Stimulated activated naive CD8-positive, alpha-beta T cell treated with anti-CD3 and anti-CD28 coated beads, Interleukin-15, amount 100 ng/mL, for 72 hours (primary cell): ENCODE results near the gene MPRIP.

Experiments
- ATAC-seq: fragments of 150-1000 bp; cut with Tn5 transposase; 2 replicates; pipeline ENCODE4 v1.10.0; 2021; ENCODE audit warnings: mild to moderate bottlenecking, moderate library complexity
- DNase-seq, 2 donors: peaks; one replicate each; pipeline ENCODE4 v3.0.0; 2021 to 2022
- H3K27ac Mint-ChIP-seq, 2 donors: one replicate each; pipeline ENCODE4 v1.8.0; 2022; ENCODE audit warnings: mild to moderate bottlenecking in 2 of 2, mixed read lengths in 2 of 2, moderate library complexity in 2 of 2
- H3K27me3 Mint-ChIP-seq: one replicate; pipeline ENCODE4 v1.8.0; 2022; ENCODE audit warnings: mixed read lengths
- H3K4me1 Mint-ChIP-seq: one replicate; pipeline ENCODE4 v1.8.0; 2022; ENCODE audit warnings: mild to moderate bottlenecking, mixed read lengths
- H3K4me3 Mint-ChIP-seq, 2 donors: one replicate each; pipeline ENCODE4 v1.8.0; 2022; ENCODE audit warnings: mild to moderate bottlenecking in 2 of 2, mixed read lengths in 2 of 2, moderate library complexity in 1 of 2
- H3K9me3 Mint-ChIP-seq, 2 donors: one replicate each; pipeline ENCODE4 v1.8.0; 2022; ENCODE audit warnings: mixed read lengths in 2 of 2

The MPRIP gene

DNA sequence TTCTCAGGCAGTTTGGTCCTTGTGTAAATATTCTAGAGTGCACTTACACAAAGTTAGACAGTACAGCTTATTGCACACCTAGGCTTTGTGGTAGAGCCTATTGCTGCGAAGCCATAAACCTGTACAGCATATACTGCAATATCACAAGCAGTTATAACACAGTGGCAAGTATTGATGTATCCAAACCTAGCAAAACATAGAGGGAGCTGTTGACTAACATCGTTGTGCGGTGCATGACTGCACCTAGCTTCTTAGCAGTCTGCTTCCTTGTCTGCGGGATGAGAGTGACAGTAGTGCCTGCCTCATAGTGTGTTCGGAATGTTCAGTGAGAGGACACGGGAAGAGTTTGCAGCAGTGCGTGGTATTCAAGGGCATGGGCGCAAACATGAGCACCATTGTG lies 78.9 kb downstream of the MPRIP start:
- no peaks in the 10 kb centered on the region for H3K27me3 Mint-ChIP-seq
- H3K27ac Mint-ChIP-seq: peak overlapping the region in 1 of 2 donors; percentile 49
- peaks cover 87% of the 10 kb centered on the region for H3K4me1 Mint-ChIP-seq
- ATAC-seq: no peak
- no peak overlapping the region for H3K4me3 Mint-ChIP-seq
- DNase-seq: no peak
- H3K9me3 Mint-ChIP-seq: no peaks in the 10 kb centered on the region

DNA sequence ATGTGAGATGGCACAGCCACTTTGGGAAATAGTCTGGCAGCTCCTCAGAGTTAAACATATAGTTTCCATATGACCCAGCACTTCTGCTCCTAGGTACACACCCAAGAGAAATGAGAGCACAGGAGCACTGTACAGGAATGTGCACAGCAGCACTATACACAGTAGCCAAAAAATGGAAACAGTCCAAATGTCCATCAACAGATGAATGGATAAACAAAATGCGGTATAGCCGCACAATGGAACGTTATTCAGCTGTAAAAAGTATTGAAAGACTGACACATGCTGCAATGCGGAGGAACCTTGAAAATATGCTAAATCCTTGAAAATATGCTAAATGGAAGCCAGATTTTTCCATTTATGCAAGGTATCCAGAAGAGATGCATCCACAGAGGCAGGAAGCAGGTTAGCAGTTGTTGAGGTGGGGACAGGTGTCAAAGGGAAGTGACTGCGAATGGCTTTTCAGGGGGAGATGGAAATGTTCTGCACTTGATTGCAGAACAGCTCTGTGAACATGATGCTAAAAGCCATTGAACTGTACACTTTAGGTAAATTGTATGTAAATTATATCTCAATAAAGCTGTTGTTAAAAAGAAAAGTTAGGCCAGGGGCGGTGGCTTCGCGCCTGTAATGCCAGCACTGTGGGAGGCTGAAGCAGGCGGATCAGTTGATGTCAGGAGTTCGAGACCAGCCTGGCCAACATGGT lies 80.7 kb downstream of the MPRIP start:
- H3K27ac Mint-ChIP-seq: no peak overlapping the region
- ATAC-seq (no peak), DNase-seq (no peak)
- H3K9me3 Mint-ChIP-seq: no peaks in the 10 kb centered on the region
- no peak overlapping the region for H3K4me3 Mint-ChIP-seq
- H3K27me3 Mint-ChIP-seq: no peaks in the 10 kb centered on the region
- peaks cover 83% of the 10 kb centered on the region for H3K4me1 Mint-ChIP-seq

DNA sequence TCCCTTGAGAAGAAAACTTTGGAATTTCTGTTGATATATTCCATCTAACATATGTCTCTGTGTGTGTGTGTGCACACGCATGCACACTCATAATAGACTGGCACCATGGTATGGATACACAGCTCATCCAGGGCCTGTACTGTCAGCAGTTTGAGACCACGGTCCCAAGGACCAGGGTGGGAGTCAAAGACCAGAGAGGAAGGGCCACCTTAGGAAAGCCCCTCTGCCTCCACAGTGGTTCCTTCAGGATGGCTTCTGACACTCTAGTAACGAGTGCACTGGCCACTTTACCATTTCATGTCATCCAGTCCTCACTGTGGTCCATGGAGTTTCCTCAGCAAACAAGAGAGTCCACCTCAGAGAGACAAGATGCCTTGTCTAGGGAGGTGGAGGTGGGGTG lies 82.1 kb downstream of the MPRIP start:
- H3K9me3 Mint-ChIP-seq: no peaks in the 10 kb centered on the region
- peaks cover 69% of the 10 kb centered on the region for H3K4me1 Mint-ChIP-seq
- H3K4me3 Mint-ChIP-seq: peak overlapping the region in 1 of 2 donors; percentile 1
- ATAC-seq (no peak), DNase-seq (no peak)
- no peaks in the 10 kb centered on the region for H3K27me3 Mint-ChIP-seq
- H3K27ac Mint-ChIP-seq: no peak overlapping the region

DNA sequence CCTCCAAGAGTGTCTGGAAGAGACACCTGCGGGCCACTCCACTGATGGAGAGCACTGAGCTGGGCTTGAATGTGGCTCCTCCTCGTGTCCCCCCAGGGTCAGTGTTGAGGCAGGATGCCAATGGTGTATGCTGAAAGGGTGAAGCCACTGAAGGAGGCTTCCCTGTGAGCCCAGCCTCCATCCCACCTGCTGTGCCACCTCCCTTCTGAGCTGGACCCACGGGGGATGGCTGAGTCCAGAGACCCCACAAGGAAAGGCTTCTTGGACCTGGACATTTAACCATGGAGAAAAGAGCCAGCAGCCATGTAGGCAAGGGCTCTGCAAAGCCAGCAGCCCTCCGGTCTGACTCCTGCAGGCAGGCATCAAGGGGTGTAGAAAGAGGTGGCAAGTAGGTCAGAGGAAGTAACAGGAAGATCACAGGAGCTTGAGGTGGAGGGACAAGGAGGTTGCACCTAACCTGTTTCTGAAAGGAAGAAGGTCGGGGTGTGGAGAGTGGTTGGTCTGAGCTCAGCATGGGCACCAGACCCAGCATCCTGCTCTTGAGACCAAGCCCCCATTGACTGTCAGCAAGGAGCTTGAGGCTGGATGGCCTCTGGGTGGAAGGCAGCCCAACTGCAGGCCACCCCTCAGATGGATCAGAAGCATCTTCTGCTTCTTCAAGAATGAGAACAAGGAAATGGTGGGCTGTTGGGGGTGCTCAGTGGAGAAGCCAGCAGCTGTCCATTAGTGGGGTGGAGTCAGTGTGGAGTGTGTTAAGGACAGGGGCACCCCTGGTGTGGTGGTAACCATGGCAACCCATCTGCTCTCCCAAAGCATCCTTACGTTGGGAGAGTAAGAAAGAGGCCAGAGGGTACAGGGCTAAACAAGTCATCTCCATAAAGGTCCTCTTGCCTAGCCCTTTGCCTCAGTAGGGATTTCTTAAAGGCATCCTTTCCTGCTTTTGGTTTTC lies 83.2 kb downstream of the MPRIP start:
- peak; percentile 57 for ATAC-seq
- H3K4me1 Mint-ChIP-seq: peaks cover 58% of the 10 kb centered on the region
- DNase-seq: no peak

DNA sequence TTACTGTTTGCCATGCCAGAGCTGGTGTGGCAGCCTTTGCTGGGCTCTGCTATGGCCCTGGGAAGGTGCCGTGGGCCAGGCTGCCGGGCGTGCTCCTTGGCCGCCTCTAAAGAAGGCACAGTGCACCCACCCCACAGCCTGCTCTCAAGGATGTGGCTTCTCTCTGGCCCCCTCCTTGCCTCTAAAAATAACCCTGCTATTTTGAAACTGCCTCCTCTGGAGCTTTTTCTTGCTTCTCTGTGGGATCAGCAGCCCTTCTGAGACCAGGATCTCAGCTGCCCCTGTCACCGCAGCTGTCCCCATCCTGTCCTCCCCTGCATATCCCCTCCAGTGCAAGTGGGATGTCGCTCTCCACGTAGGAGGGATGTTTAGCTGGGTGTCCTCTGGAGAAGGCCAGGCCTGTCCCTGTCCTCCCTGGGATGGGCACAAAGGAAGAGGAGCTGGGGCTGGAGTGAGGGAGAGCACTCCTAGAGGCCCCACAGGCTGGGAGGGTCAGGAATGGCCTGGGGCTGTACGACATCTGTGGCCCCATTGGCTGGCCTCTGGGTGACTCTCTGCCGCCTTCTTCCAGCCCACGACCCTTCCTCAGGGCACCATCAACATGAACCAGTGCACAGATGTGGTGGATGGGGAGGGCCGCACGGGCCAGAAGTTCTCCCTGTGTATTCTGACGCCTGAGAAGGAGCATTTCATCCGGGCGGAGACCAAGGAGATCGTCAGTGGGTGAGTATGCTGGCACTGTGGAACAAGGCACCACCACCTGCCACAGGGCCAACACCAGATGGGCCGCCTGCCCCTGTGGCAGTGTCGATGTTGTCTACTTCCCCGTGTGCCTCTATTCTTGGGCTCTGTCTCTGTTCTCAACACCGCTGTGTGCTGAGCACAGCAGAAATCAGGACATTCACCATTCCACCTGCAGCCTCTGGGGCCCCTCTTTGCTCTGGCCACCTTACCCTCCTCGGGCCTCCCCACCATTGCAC lies 84.2 kb downstream of the MPRIP start:
- Mint-ChIP-seq H3K27ac (peak overlapping the region; percentile 69 to 87), H3K4me3 (peak overlapping the region in 1 of 2 donors; percentile 43), H3K4me1 (peaks cover 48% of the 10 kb centered on the region), H3K27me3 (no peaks in the 10 kb centered on the region), H3K9me3 (no peaks in the 10 kb centered on the region)
- DNase-seq (no peak), ATAC-seq (peak; percentile 45)

More for the DNA sequence above, 83.2 kb downstream of the MPRIP start:
- Mint-ChIP-seq H3K27ac (peak overlapping the region in 1 of 2 donors; percentile 51), H3K9me3 (no peaks in the 10 kb centered on the region), H3K27me3 (no peaks in the 10 kb centered on the region), H3K4me3 (peak overlapping the region in 1 of 2 donors; percentile 52)

DNA sequence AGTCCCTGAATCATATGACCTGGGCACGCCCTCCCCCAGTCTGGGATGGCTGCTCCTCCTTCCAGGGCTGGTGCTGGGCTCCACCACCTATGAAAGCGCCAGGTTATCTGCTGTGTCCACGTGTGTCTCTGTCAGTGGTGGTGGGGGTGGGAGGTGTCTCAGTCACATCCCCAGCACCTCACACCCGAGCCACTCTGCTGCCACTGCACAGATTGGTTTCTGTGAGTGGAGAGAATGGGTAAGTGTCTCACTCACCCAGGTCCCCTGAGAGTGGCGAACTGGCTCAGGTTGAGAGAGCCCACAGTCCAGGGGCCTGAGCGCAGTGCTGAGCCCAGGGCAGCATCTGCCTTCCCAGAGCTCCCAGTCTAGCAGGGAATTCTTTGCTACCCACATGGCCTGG lies 84.9 kb downstream of the MPRIP start:
- Mint-ChIP-seq H3K9me3 (no peaks in the 10 kb centered on the region), H3K4me1 (peaks cover 42% of the 10 kb centered on the region), H3K4me3 (peak overlapping the region in 1 of 2 donors; percentile 18), H3K27me3 (no peaks in the 10 kb centered on the region), H3K27ac (peak overlapping the region in 1 of 2 donors; percentile 81)
- DNase-seq (no peak), ATAC-seq (no peak)

DNA sequence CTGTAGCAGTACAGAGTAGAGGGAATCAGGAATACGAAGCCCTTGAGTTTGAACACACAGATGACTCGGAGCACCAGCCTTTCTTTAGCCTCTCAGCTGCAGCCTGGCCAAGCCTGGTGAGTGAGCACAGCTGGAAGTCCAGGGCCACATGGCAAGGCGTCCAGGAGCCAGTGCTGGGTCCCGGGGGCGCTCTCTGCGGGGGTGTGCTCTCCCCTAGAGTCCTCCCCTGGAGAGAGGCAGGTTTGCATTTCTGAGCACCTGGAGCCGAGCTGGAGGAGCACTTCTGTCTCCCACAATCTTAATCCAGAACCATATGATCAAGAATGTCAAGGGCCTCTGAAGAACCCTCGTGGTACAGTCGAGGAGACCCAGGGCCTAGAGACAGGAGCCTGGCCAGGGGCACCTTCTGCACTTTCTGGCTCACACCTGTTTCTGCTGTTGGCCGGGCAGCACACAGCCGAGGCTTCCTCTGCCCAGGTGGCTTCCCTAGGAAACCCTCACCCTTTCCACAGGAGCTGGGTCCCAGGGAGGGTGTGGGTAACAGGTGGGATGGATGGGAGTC lies 85.6 kb downstream of the MPRIP start:
- no peaks in the 10 kb centered on the region for H3K9me3 Mint-ChIP-seq
- no peak overlapping the region for H3K27ac Mint-ChIP-seq
- no peak overlapping the region for H3K4me3 Mint-ChIP-seq
- ATAC-seq (no peak), DNase-seq (no peak)
- H3K4me1 Mint-ChIP-seq: peaks cover 41% of the 10 kb centered on the region
- no peaks in the 10 kb centered on the region for H3K27me3 Mint-ChIP-seq

DNA sequence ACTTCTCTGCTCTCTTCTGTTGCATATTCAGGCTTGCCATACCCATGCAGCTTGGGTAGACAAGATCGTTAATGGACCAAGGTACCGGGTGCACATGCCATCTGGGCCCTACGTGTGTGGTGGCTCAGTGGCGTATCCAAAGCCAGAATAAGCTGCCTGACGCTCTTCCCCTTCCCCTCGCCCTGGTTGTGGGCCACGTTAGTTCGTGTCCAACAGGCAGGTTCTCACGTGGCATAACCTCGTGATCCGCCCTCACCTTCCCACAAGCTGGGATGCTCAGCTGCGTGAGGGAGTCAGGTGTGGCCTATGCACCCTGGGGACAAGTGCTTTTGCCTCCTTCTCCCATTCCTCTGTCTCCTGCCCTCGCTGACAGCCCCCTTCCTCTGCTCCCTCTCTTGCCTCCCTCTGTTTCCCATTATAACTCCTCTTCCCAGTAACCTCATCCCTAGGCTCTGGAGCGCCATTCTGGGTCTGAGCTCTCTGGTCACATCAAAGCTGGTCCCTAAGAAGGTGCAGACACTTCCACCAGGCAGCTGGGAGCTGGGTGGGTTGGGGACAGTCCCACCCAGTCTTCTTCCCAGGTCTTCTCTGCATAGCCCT lies 86.3 kb downstream of the MPRIP start:
- ATAC-seq: no peak
- Mint-ChIP-seq H3K4me1 (peaks cover 36% of the 10 kb centered on the region), H3K27me3 (no peaks in the 10 kb centered on the region), H3K9me3 (no peaks in the 10 kb centered on the region), H3K4me3 (no peak overlapping the region), H3K27ac (peak overlapping the region; percentile 10 to 71)
- DNase-seq: no peak

DNA sequence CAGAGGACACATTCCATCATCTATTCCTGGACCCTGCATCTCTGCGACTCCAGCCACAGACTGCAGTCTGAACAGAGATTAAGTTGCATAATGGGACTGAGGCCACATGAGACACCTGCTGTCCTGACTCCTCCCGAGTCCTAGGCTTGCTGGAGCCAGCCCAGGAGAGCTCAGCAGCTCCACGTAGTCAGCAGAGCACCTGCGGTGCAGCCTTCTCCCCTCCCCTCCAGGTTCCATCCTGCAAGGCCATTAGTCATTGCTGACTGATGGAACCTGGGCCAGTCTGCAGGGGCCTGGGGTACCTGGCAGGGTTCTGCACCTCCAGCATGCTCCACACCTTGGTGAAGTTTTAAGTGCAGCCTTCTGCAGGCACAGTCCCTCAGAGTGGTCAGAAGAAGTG lies 87.2 kb downstream of the MPRIP start:
- Mint-ChIP-seq H3K4me1 (peaks cover 29% of the 10 kb centered on the region), H3K4me3 (no peak overlapping the region), H3K27ac (no peak overlapping the region), H3K27me3 (no peaks in the 10 kb centered on the region), H3K9me3 (no peaks in the 10 kb centered on the region)
- DNase-seq (no peak), ATAC-seq (no peak)

DNA sequence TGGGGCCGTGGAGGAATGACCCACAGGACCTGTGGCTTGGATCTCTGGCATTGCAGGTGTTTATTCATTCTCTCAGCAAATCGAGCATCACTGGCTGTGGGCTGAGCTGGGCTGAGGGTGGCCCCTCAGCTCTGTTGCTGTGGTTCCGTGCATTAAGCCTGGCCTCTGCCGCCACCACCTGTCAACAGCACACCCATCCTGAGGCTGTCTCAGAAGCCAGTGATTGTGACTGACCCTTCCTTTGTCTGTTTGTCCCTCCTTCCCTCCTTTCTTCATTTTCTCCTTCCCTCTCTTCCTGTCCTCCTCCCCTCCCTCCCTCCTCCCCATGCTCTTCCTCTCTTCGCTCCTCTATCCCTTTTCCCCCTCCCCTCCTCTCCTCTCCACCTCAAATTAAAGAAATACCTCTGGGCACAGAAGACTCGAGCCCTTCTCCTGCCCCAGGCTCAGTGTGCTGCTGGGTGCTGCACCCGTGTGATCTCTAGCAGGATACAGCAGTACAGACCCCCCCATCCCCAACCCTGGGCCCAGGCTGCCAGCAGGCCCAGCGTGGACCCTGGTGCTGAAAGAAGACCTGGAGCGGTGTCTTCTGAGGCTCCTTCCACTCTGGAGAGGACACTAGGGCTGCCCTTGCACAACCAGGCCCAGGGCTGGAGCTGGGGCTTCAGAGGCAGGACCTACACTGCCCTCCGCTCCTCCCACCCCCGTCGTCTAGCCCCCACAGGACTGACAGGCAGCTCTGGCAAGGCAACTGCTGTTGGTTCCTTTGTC lies 88.0 kb downstream of the MPRIP start:
- H3K27me3 Mint-ChIP-seq: no peaks in the 10 kb centered on the region
- no peaks in the 10 kb centered on the region for H3K9me3 Mint-ChIP-seq
- H3K4me3 Mint-ChIP-seq: no peak overlapping the region
- H3K4me1 Mint-ChIP-seq: peaks cover 21% of the 10 kb centered on the region
- peak overlapping the region; percentile 23 to 59 for H3K27ac Mint-ChIP-seq
- DNase-seq (no peak), ATAC-seq (no peak)

DNA sequence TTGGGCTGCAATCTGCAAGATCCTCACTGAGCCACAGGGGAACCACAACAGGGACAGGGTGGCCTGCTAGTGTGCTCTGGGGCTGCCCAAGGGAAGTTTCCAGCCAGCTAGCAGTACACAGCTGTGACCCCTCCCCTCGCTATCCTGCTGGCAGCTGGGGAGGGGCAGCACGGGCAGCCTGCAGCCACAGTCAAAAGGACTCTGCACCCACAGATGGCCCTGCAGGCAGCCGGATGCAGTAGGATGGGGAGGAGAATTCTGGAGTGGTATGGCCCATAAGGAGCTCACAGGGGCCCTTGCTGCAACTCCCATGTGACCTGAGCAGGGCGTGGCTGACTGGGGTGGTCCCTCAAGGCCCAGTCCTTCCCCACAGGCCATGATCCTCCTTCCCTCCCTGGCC lies 89.6 kb downstream of the MPRIP start:
- peaks cover 5% of the 10 kb centered on the region for H3K4me1 Mint-ChIP-seq
- no peak for ATAC-seq
- DNase-seq: no peak
- H3K27ac Mint-ChIP-seq: no peak overlapping the region
- H3K9me3 Mint-ChIP-seq: no peaks in the 10 kb centered on the region
- no peak overlapping the region for H3K4me3 Mint-ChIP-seq
- no peaks in the 10 kb centered on the region for H3K27me3 Mint-ChIP-seq

DNA sequence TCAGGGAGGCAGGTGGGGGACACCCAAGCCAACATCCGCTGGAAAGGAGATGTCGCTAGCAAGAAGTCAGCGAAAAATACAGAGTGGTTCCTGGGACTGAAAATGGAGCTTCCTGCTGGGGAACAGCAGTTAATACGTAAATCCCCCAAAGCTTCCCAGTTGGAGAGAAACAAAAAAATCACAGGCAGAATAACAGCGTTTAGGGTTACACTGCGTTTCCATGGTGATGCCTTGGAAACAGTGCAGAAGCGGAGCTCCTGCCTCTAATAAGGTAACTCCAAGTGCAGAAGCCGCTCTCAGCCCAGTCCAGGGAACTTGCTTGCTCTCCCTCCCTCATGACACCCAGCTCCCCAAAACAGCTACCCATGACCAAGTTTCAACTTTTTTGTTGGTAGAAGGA lies 90.5 kb downstream of the MPRIP start:
- Mint-ChIP-seq H3K4me3 (no peak overlapping the region), H3K4me1 (no peaks in the 10 kb centered on the region), H3K9me3 (no peaks in the 10 kb centered on the region), H3K27me3 (no peaks in the 10 kb centered on the region), H3K27ac (no peak overlapping the region)
- ATAC-seq (no peak), DNase-seq (no peak)

DNA sequence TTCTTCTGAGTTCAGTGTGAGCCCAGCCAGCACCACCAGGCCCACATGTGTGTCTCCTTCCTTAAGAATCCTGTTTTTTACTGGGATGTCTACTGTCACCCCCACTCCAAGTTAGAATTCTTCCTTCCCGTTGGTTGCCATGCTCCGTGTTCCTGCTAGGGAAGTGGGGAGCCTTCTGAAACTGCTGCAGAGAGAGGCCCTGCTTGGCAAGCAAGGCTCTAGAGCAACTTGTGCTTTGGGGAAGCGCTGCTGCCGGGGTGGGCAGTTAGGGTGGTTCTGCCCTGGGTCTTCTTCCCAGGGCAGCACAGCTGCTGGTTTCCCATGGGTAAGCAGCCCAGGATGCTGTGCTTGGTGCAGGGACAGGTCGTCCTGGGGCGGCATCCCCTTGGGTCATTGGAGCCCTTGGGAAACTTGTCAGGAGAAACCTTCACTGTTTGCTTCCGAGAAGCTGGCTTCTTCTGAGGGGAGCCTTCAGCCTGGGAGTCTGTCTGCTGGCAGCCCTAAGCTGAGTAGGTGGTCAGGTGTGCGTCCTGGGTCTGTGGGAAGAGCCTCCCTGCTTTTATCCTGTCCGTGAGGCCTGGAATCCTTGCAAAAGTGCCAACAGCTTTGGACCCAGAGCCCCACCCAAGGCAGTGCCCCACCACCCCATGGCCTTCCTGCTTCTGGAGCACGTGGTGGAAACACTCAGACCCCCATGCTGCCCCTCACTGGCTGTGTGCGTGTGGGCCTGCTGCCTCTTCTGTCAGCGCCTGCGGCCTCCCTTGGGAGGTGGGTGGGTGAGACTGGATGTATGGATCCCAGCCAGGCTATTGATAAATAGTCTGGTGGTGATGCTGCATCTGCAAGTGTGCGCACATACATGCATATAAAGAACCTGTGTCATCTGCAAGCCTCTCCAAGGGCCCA lies 92.0 kb downstream of the MPRIP start:
- H3K9me3 Mint-ChIP-seq: no peaks in the 10 kb centered on the region
- H3K4me1 Mint-ChIP-seq: peaks cover 6% of the 10 kb centered on the region
- H3K27ac Mint-ChIP-seq: no peak overlapping the region
- H3K27me3 Mint-ChIP-seq: no peaks in the 10 kb centered on the region
- no peak for ATAC-seq
- no peak overlapping the region for H3K4me3 Mint-ChIP-seq
- DNase-seq: no peak
